ENCODE results near the gene RBMS3.
"Not testable (repeated sequence)": the region's sequence is repeated elsewhere in the genome, so short reads cannot be mapped to it uniquely, and the experiment has no call there.

RBMS3 gene

GRCh38 chr3:29639578-29640290, 358.9 kb downstream of the RBMS3 start:
- no peak for DNase-seq

- DNase-seq = no peak
Observed at GRCh38 chr3:29642393-29643033, 361.6 kb downstream of the RBMS3 start.

DNA sequence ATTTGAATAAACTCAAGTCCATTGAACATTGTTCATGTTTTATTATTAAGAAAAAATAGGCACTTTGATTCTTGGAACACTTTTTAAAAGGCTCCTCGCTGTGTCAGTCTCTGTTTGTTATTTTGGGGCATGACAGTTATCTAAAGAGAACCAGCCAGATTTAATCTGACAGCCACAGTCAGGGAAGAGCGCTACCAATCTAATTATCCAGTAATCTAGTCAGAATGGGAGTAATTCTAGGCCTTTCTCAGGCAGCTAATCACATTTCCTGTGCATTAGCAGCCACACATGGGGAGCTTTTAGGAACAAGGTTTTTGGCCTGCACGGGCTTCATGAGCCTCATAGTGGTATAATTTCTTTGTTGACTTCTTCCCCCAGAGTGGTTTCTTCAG, 362.2 kb downstream of the RBMS3 start:
- no peak for DNase-seq

GRCh38 chr3:29644261-29644660, 363.4 kb downstream of the RBMS3 start:
- no peak for DNase-seq

- no peak for DNase-seq
Observed at GRCh38 chr3:29644956-29645636, 364.2 kb downstream of the RBMS3 start.

GRCh38 chr3:29646043-29646442, 365.2 kb downstream of the RBMS3 start:
- DNase-seq = no peak

DNA sequence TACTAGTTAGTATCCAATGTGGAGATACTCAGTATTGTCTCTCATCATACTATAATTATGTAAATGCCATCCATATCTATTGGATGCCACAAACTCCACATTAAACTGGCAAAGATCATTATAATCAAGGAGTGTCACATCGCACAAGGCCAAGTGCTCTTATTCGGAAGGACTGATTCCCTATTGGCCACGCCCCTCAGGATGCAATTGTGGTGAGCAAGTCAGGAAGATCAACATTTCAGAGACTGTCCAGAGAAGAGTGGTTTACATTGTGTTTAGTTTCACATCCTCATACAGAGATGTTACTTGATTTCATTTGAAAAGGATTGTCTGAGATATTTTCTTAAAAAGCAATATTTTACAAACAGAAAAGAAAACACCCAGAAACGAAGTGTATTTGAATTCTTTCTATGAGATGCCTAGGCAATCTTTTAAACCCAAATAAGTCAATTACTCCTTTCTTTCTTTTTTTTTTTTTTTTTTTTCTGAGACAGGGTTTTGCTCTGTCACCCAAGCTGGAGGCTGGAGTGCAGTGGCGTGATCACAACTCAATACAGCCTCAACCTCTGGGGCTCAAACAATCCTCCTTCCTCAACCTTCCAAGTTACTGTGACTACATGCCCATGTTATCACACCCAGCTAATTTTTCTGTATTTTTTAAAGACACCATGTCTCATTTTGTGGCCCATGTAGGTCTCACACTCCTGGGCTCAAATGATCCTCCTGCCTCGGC, 369.1 kb downstream of the RBMS3 start:
- DNase-seq = no peak

DNA sequence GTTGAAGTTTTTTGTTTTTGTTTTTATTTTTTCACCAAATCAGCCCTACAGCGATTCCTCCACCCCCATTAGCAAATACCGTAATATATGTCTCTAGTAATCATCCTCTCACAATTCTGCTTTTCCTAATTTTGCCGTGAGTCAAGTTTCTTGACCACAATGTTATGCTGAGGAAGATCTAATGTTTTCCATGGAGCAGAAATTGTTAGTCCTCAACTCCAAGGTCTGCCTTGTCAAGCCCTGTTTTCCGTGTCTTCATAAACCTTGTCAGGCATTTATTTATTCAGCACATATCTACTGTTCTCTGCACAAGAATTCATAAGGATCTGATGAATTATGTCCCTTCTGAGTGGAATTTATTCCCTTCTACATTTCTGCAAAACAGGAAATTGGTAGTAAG, 372.8 kb downstream of the RBMS3 start:
- DNase-seq = no peak

DNA sequence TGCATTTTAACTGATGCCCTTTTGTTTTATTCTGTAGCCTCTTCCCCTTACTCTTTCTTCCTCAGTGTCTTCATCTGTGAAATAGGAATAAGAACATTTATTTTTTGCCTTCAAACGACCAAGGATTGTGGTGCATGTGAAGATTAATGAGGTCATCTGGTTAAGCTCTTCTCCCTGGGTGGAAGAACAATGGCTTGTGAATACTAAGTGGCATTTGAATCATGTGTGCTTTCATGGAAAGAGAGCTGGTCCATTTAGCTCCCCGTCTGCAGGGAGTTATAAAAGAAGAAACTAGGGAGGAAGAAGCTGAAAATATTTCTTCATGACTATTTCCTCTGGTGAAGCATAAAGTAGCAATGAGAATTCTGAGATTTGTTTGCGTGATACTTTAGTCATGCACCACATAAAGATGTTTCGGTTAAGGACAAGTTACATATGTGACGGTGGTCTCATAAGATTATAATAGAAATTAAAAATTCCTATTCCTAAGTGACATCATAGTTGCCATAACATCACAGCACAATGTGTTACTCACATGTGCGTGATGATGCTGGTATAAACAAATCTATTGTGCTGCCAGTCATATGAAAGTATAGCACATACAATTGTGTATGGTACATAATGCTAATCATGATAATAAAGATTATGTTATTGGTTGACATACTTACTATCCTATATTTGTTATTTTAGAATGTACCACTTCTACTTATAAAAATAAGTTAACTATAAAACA, 374.3 kb downstream of the RBMS3 start:
- DNase-seq = peak in 1 of 2 donors; percentile 2

GRCh38 chr3:29665688-29666087, 384.8 kb downstream of the RBMS3 start:
- no peak for DNase-seq

- no peak for DNase-seq
Observed at GRCh38 chr3:29668233-29668632, 387.4 kb downstream of the RBMS3 start.

DNA sequence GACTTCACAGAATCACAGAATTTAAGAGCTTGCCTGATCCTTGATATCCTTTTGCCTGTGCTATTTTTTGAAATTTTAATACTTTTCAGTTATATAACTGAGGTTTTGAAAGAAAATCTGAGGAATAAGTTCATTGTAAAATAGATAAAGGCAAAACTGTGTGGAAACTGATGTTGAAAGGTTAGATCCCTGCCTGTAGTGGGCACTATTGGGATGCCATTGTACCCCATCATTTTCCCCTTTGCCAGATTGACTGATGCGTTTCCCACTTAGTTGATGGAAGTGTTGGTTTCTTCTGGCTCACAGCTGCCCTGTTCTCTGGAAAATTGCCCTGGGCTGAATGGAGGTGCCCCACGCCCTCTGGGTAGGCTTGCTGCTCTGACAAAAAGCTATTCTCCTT, 387.9 kb downstream of the RBMS3 start:
- DNase-seq = no peak

DNA sequence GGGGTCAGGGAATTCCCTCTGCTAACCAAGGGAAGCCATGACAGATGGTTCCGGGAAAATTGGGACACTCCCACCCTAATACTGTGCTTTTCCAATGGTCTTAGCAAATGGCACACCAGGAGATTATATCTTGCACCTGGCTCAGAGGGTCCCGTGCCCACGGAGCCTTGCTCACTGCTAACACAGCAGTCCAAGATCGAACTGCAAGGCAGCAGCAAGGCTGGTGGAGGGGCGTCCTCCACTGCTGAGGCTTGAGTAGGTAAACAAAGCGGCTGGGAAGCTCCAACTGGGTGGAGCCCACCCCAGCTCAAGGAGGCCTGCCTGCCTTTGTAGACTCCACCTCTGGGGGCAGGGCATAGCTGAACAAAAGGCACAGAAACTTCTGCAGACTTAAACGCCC, 389.6 kb downstream of the RBMS3 start:
- not testable (repeated sequence) for DNase-seq

DNA sequence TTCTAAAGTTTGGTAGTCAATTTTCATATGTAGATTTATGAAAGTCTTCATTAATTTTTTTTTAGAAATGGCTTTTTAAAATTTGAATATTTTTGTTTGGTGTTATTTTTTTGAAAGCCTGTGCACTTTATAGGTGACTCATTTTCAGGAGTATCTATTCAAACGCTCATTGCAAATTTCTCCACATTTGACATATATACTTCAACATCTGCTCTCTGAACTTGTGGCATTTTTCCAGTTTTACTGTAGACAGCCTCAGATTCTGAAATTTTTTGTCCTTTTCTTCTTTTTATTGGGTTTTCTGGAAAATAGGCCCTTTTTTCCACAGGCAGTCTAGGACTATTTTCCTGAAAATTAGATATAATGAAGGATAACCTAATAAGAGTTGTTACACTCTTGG, 396.6 kb downstream of the RBMS3 start:
- DNase-seq = no peak

DNA sequence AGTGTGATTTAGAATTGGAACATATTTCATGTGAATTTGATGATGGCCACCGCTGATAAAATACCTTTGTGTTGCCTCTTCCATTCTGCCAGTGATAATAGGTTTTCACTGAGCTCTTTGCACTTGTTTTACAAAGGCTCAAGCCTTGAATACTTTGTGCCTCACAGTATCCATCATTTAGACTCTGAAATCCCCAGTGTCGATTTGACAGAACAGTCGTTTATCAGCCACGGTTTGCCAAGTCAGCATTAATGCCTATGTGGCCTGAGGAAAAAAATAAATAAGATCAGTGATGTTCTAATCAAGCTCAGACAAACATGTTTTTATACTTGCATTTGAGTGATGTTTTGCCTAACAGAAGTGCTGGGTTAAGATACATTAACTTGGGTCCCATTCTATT, 399.1 kb downstream of the RBMS3 start:
- no peak for DNase-seq

DNA sequence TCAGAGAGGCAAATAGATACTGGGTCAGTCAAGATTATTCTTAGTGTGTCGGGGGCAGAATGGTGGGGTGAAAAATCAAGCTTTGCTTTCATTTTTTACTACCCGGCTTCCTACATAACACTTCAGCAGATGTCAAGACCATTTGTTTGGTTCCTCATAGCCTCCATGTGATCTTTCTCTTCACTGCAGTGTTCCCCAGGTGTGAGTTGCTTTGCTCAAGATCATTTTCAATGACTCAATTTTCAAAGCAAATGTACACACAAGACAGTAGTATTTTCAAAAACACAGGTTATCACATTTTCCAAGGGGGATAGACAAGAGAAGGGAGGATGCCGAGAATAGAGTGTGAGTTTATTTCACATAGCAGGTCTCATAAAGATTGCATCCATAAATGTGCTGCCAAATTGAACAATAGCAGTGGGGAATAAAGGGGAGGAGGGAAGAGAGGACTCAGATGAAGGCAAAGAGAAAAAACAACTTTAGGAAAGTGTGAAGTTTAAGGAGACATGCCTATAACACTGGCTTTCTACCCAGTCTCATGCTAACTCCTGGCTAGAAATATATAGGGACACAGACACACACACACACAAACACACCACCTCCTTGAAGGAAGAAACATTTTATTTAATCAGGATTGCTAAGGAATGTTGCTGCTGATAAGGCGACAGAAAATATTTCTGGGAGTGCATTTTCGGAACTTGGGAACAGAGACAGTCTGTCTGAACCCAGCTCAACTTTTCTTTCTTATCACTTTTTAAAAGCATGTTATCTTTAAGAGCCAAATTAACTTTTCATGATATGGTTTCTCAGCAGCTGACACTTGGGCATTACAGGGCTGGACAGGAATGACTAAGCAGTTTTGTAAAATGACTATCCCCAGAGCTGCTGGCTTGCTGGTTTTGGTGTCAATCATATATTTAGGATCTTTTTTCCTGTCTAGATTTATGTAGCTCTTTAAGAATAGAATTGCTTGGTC, 402.4 kb downstream of the RBMS3 start:
- DNase-seq = no peak

DNA sequence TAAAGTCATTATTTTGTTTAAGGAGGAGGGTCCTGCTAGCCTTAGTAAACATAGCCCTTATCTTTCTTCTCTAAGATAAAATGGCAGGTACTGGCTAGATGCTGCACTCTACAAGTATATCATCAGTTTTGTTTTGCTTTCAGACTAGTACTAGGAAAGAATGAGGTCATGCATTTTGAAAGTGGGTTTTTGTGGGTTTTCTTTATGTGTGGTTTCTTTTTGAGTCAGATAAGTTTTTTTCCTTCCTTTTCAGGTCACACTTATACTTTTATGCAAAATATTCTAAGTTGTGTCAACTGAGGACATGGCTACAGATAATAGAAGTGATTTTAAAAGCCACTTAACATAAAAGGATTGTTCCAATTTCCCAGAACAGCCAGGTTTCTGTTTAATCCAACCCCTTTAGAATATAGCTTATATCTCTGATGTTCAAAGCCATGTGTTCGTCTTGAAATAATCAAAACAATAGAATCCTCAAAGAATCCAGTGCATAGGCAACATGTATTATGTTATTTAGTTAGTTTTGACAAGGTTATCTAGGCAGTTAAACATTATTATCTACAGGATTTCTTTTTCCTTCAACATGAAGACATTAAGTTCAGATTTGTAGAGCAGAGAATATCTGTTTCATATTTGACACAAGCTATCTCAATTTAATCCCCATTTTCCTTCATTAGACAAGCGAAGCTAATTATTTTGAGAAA, 406.2 kb downstream of the RBMS3 start:
- DNase-seq = no peak

DNA sequence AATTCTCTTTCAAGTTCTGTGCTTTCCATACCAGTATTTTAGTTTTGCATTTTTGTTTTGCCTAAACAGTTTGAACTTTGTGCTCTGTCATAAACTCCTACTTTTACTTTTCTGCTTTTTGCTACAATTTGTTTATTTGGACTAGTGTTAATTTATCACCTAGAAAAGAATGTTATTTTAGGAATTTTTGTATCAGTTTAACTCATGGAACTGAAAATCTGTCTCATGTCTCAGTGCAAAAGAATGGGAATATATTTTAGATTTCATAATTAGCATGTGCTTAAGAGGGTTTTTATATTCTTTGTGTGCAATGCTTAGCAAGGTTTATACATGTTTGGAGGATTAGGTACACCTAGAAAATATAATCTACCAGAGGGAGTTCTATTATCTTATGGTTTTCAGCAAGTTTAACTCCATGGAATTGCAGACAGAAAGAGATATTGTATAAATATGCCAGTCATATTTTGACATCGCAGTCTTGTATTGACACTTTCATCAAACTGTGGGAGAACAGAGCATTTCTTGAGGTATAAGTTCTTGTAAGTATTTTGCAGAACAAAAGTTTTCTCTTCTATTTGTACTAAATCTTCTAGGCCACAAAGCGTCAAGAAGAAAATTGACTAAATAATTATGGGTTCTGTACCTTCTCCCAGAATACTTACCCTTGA, 409.9 kb downstream of the RBMS3 start:
- no peak for DNase-seq

GRCh38 chr3:29693863-29694262, 413.0 kb downstream of the RBMS3 start:
- DNase-seq = no peak

DNA sequence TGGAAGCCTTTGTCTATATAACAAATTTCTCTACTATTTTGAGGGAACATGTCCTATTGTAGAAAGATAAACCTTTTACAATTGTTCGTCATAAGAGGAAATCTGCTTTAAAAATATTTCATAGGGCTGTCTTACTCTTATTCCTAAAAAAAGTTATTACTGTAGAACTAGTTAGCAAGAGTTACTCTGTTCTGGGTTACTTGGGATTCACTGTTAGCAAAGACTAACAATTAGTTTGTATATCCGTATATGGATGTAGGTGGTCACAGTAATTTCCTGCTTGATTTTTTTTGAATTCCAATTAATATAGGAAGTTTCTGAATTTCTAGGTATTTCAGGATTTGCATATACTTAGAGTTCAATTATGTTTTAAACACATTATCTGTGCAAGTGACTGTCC, 413.5 kb downstream of the RBMS3 start:
- no peak for DNase-seq
